ENCODE results near the gene DDC. TPM values are rescaled to one million over a fixed set of nuclear protein-coding genes. Genes with fewer than 3 reads are reported as not detected.

Gene DDC
- total and polyA plus RNA-seq, 2 donors from 2014 or later = 7.8 to 257 TPM

DNA sequence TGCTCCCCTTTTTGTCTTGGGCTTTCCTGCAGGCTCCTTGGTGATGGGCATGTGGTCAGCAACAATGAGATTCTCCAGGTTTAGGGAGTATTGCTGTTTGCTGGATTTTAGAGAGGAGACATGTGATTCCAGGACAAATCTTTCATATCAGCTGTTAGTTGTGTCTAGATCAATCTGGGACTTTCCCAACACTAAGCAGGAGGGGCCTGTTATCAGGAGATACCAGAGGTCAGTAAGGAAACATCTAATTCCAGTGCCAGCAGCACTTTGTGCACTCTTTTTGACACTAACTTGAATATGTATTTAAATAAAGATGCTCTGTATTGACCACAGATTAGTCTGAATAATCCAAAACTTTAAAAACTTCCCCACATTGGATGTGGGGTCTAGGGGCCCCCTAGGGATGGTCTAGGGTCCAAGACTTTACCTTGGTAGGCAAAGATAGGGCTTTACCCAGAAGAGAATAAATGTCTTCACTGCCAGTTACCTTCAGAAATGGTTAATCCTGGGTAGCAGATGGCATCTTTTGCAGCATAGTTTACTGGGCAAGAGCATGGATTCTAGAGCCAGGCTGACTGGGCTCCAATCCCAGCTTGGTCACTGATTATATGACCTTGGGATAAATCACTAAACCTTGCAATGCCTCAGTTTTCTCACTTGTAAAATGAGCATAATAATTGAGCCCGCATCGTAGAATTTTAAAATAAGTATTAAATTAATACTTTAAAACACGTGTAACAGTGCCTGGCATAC is 108.7 kb downstream of the DDC start:
- no peak overlapping the region for H3K9ac ChIP-seq (ENCODE audit: low read length in 3 of 3)
- no peaks in the 10 kb centered on the region for H3K4me1 ChIP-seq (ENCODE audit: control insufficient read depth in 2 of 3, insufficient read depth in 2 of 3, low read depth in 1 of 3, low read length in 3 of 3)
- no peaks in the 10 kb centered on the region for H3K27me3 ChIP-seq (ENCODE audit: control insufficient read depth, insufficient read depth, low read length)
- no peaks in the 10 kb centered on the region for H3K9me3 ChIP-seq (ENCODE audit: control insufficient read depth in 2 of 3, insufficient read depth in 1 of 3, low read length in 3 of 3)
- no peak overlapping the region for H3K4me3 ChIP-seq (ENCODE audit: low read length in 3 of 3)
- no peak for TF ChIP-seq CTCF (IDR thresholded peaks at IDR 0.05; ENCODE audit: borderline replicate concordance, extremely low read depth, insufficient read depth)
- DNase-seq (no peak), FAIRE-seq (no peak)
- no peaks in the 10 kb centered on the region for H3K36me3 ChIP-seq (ENCODE audit: control insufficient read depth in 2 of 3, insufficient read depth in 3 of 3, low read length in 3 of 3)
- intact Hi-C loops (cut with DNase I) = no loop called here
- H3K27ac ChIP-seq (ENCODE audit: low read depth in 2 of 2, low read length in 2 of 2) = no peak overlapping the region

DNA sequence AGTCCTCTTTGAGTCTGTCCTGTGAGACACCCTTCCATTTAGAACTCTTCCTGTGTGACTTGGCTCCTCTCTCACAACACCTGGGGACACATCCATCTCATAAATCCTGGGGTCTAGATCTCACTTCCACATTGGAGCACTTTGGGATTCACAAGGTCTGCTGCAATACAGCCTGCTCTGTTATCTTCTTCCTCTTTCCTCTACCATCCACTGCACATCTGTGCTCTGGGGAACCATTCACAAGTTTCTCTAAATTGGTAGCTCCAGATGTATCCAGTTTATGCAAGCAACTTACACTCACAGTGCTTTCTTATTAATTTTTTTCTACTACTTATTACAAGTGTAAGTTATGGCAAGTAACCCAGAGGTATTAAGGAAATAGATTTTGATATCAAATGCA is 109.5 kb downstream of the DDC start:
- intact Hi-C loops (cut with DNase I) = no loop called here
- no peaks in the 10 kb centered on the region for H3K27me3 ChIP-seq (ENCODE audit: control insufficient read depth, insufficient read depth, low read length)
- FAIRE-seq (no peak), DNase-seq (no peak)
- peaks cover 0 to 3% (median 0%) of the 10 kb centered on the region in 3 donors for H3K4me1 ChIP-seq (ENCODE audit: control insufficient read depth in 2 of 3, insufficient read depth in 2 of 3, low read depth in 1 of 3, low read length in 3 of 3)
- H3K27ac ChIP-seq (ENCODE audit: low read depth in 2 of 2, low read length in 2 of 2) = no peak overlapping the region
- H3K36me3 ChIP-seq (ENCODE audit: control insufficient read depth in 2 of 3, insufficient read depth in 3 of 3, low read length in 3 of 3) = no peaks in the 10 kb centered on the region
- no peak overlapping the region for H3K4me3 ChIP-seq (ENCODE audit: low read length in 3 of 3)
- no peak for TF ChIP-seq CTCF (IDR thresholded peaks at IDR 0.05; ENCODE audit: borderline replicate concordance, extremely low read depth, insufficient read depth)
- no peaks in the 10 kb centered on the region for H3K9me3 ChIP-seq (ENCODE audit: control insufficient read depth in 2 of 3, insufficient read depth in 1 of 3, low read length in 3 of 3)
- no peak overlapping the region for H3K9ac ChIP-seq (ENCODE audit: low read length in 3 of 3)

- no peak overlapping the region for H3K27ac ChIP-seq (ENCODE audit: low read depth in 2 of 2, low read length in 2 of 2)
- peaks cover 0 to 3% (median 0%) of the 10 kb centered on the region in 3 donors for H3K4me1 ChIP-seq (ENCODE audit: control insufficient read depth in 2 of 3, insufficient read depth in 2 of 3, low read depth in 1 of 3, low read length in 3 of 3)
- no peaks in the 10 kb centered on the region for H3K27me3 ChIP-seq (ENCODE audit: control insufficient read depth, insufficient read depth, low read length)
- no peak for FAIRE-seq
- no peaks in the 10 kb centered on the region for H3K9me3 ChIP-seq (ENCODE audit: control insufficient read depth in 2 of 3, insufficient read depth in 1 of 3, low read length in 3 of 3)
- no peak overlapping the region for H3K4me3 ChIP-seq (ENCODE audit: low read length in 3 of 3)
- no peaks in the 10 kb centered on the region for H3K36me3 ChIP-seq (ENCODE audit: control insufficient read depth in 2 of 3, insufficient read depth in 3 of 3, low read length in 3 of 3)
- DNase-seq = no peak
- intact Hi-C loops (cut with DNase I) = no loop called here
- no peak overlapping the region for H3K9ac ChIP-seq (ENCODE audit: low read length in 3 of 3)
- TF ChIP-seq CTCF (IDR thresholded peaks at IDR 0.05; ENCODE audit: borderline replicate concordance, extremely low read depth, insufficient read depth) = no peak
Measured at GRCh38 chr7:50454968-50455367, 110.2 kb downstream of the DDC start.

Data from kidney (tissue), 14 donors.